AG04450 (cell line): ENCODE measurements around the gene NUDT9. TPM values are rescaled to one million over a fixed set of nuclear protein-coding genes. Genes with fewer than 3 reads are reported as not detected.

Source experiments
- CTCF ChIA-PET: fragments of 300-600, 350-600 bp; formaldehyde crosslinking; extraction: SDS; loops from one replicate; lab custom pipeline; 2022; ENCODE audit warnings: antibody characterized with exemption, inconsistent platforms; lab: Charles Lee
- POLR2A ChIA-PET: fragments of 350-600 bp; formaldehyde crosslinking; extraction: SDS; loops from one replicate; lab custom pipeline; 2021; ENCODE audit warnings: antibody characterized with exemption, inconsistent platforms; lab: Yijun Ruan, JAX
- DNase-seq: peaks from one replicate; pipeline ENCODE4 v3.0.0-alpha.2; 2011; ENCODE audit warnings: low read depth, low spot score
- H3K27ac ChIP-seq: one replicate; pipeline ENCODE4 v1.5.1; 2012; ENCODE audit warnings: low read depth, low read length, control low read depth
- H3K27me3 ChIP-seq: one replicate; pipeline ENCODE4 v1.6.0; 2012; ENCODE audit warnings: low read length; ENCODE audit not compliant: control insufficient read depth, insufficient read depth
- H3K4me3 ChIP-seq: 2 replicates; pipeline ENCODE4 v1.5.1; 2011; ENCODE audit warnings: mild to moderate bottlenecking, low read depth, low read length, control low read depth
- H3K9me3 ChIP-seq: 2 replicates; pipeline ENCODE4 v1.5.1; 2012; ENCODE audit warnings: low read length; ENCODE audit not compliant: control insufficient read depth, insufficient read depth
- polyA plus RNA-seq: library from polyadenylated mRNA; depleted of rRNA; stranded (reverse); fragments of >200 nt; gene quantifications from 2 replicates; pipeline ENCODE4 v1.2.3, GENCODE V29; 2011
- TF ChIP-seq, protein P1 (sequence below): IDR thresholded peaks from 2 replicates; pipeline ENCODE4 v1.5.1; 2011; ENCODE audit warnings: low read depth, low read length, control low read depth, inconsistent platforms

Gene NUDT9
- polyA plus RNA-seq, 1 experiment = 31.4 TPM

GRCh38 chr4:87458913-87459312, 36.5 kb downstream of the NUDT9 start:
- TF ChIP-seq, protein P1, sequence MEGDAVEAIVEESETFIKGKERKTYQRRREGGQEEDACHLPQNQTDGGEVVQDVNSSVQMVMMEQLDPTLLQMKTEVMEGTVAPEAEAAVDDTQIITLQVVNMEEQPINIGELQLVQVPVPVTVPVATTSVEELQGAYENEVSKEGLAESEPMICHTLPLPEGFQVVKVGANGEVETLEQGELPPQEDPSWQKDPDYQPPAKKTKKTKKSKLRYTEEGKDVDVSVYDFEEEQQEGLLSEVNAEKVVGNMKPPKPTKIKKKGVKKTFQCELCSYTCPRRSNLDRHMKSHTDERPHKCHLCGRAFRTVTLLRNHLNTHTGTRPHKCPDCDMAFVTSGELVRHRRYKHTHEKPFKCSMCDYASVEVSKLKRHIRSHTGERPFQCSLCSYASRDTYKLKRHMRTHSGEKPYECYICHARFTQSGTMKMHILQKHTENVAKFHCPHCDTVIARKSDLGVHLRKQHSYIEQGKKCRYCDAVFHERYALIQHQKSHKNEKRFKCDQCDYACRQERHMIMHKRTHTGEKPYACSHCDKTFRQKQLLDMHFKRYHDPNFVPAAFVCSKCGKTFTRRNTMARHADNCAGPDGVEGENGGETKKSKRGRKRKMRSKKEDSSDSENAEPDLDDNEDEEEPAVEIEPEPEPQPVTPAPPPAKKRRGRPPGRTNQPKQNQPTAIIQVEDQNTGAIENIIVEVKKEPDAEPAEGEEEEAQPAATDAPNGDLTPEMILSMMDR = no peak

DNA sequence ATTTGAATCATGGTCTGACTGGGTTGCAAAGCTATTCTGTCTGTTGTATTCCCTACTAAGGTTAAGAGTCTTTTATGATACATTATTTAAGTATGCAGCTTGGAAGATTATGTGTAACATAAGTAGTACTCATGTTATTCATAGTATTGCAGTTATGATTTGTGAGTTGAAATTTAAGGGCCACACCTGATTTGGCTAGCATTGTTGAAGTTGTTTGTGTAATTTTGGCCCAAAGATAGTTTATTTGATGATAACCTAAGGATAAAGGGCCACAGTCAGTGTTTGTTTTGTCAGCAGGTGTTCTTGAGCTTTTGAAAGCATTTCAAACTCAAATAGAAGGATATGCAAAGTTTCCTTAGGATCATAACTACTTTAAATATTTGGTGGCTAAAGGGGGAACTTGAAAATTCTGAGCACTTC, 38.9 kb downstream of the NUDT9 start:
- ChIA-PET POLR2A (interaction anchor here (1.0 kb wide), 1 partner anchor 70 kb away, joined by 4 read pairs; the partner anchor contains the start of gene HSD17B11), CTCF (interaction anchor here (1.8 to 2.6 kb wide), 2 partner anchors 85 to 108 kb away, joined by 8 to 12 read pairs; no protein-coding TSS in a partner anchor)
- Histone ChIP-seq H3K27me3 (no peaks in the 10 kb centered on the region), H3K9me3 (no peaks in the 10 kb centered on the region), H3K27ac (no peak overlapping the region), H3K4me3 (no peak overlapping the region)
- no peak for DNase-seq
- TF ChIP-seq, protein P1 = no peak

More at GRCh38 chr4:87458913-87459312, 36.5 kb downstream of the NUDT9 start:
- CTCF ChIA-PET = no interaction called here
- no peak overlapping the region for H3K4me3 ChIP-seq
- DNase-seq = no peak
- no peaks in the 10 kb centered on the region for H3K27me3 ChIP-seq
- POLR2A ChIA-PET = no interaction called here
- no peaks in the 10 kb centered on the region for H3K9me3 ChIP-seq
- H3K27ac ChIP-seq = no peak overlapping the region

DNA sequence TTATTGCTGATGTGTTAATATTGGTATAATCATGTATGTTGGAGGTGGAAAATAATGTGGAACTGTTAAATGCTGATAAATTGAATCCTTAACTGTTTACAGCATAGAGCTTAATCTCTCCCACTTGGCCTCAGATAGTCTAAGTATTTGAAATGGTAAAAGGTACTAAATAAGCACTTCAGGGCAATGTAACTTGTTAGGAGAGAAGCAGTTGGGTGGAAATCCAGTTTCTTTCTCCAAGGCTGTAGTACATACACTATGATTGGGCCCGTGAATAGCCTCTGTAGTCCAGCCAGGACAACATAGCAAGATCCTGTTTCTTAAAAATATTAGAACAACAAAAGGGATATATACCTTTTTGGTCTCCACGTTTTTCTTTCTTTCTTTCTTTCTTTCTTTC, 39.7 kb downstream of the NUDT9 start:
- no peak overlapping the region for H3K4me3 ChIP-seq
- TF ChIP-seq, protein P1 = no peak

GRCh38 chr4:87465739-87466366, 43.5 kb downstream of the NUDT9 start:
- ChIA-PET CTCF (interaction anchor here (0.6 to 7.1 kb wide), 35 partner anchors 8 to 353 kb away, joined by 3 to 109 read pairs (median 4); partner anchors contain the start of genes HSD17B11 and NUDT9), POLR2A (interaction anchor here (0.6 kb wide), 1 partner anchor 31 kb away, joined by 6 read pairs; no protein-coding TSS in a partner anchor)
- DNase-seq = peak; percentile 10
- Histone ChIP-seq H3K4me3 (no peak overlapping the region), H3K9me3 (no peaks in the 10 kb centered on the region), H3K27ac (no peak overlapping the region), H3K27me3 (no peaks in the 10 kb centered on the region)
- TF ChIP-seq, protein P1 = peak; percentile 69

More for the DNA sequence above, 39.7 kb downstream of the NUDT9 start:
- no peaks in the 10 kb centered on the region for H3K27me3 ChIP-seq
- ChIA-PET CTCF (interaction anchor here (0.6 to 2.6 kb wide), 2 partner anchors 86 to 116 kb away, joined by 3 to 12 read pairs; no protein-coding TSS in a partner anchor), POLR2A (no interaction called here)
- H3K27ac ChIP-seq = no peak overlapping the region
- H3K9me3 ChIP-seq = no peaks in the 10 kb centered on the region
- DNase-seq = no peak

DNA sequence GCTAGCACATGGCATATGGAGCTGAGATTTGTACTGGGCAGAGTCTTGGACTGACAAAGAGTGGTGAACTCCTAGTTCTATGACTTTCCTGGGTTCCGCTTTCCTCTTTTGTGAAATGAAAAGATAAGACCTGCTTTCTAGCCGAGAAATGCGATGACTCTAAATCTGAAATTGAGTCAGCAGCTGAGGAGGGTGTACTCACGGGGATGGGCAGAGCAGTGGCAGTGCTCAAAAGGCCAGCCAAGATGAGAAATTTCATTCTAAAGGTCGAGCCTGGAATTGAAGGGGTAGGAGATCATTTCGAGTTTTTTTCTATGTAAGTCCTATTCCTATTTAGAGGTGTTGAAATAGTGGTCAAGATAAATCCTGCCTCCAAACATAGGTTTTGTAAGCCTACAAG, 47.0 kb downstream of the NUDT9 start:
- TF ChIP-seq, protein P1 = no peak
- ChIA-PET POLR2A (no interaction called here), CTCF (interaction anchor here (0.9 to 7.1 kb wide), 3 partner anchors 94 to 234 kb away, joined by 3 to 109 read pairs (median 3); no protein-coding TSS in a partner anchor)
- H3K27me3 ChIP-seq = no peaks in the 10 kb centered on the region
- H3K9me3 ChIP-seq = no peaks in the 10 kb centered on the region
- H3K27ac ChIP-seq = no peak overlapping the region
- H3K4me3 ChIP-seq = no peak overlapping the region
- DNase-seq = no peak
